ENCODE measurements around the gene SHF. TPM values are rescaled to one million over a fixed set of nuclear protein-coding genes. Genes with fewer than 3 reads are reported as not detected.

The SHF gene
- total and polyA plus RNA-seq, 2 experiments from 2014 or later: 0.32 to 0.93 TPM

- H3K4me3 ChIP-seq: no peak overlapping the region
- H3K27ac ChIP-seq: no peak overlapping the region
- H3K9me3 ChIP-seq (ENCODE audit: low read depth): no peaks in the 10 kb centered on the region
- no peak for TF ChIP-seq EZH2phosphoT487 (IDR thresholded peaks at IDR 0.05; ENCODE audit: insufficient read depth, low read depth)
- TF ChIP-seq EZH2 (IDR thresholded peaks at IDR 0.05; ENCODE audit: insufficient read depth, poor library complexity, severe bottlenecking): no peak
- 60 to 61% methylated on average over 11 of the region's 11 CpGs for WGBS, 2 experiments (ENCODE audit: low coverage in 1 of 2, low lambda C conversion rate in 2 of 2, missing lambda C conversion rate in 2 of 2)
- H3F3A ChIP-seq (ENCODE audit: insufficient read depth): no peaks in the 10 kb centered on the region
- no peaks in the 10 kb centered on the region for H3K36me3 ChIP-seq (ENCODE audit: low read depth)
- in situ Hi-C loops (cut with MboI): no loop called here
- no peak for DNase-seq
- H4K20me1 ChIP-seq (ENCODE audit: insufficient read depth): no peaks in the 10 kb centered on the region
- no peak overlapping the region for H2AFZ ChIP-seq
- no peaks in the 10 kb centered on the region; the same call in 1 of the 2 replicates for H3K27me3 ChIP-seq (replicated peaks; ENCODE audit: insufficient read depth)
- H3K9me2 ChIP-seq (ENCODE audit: insufficient read depth): no peaks in the 10 kb centered on the region
- H3K4me2 ChIP-seq (ENCODE audit: unreplicated experiment): no peak overlapping the region
- no peaks in the 10 kb centered on the region for H3K79me2 ChIP-seq (ENCODE audit: insufficient read depth)
- H3K4me1 ChIP-seq (ENCODE audit: insufficient read depth): no peaks in the 10 kb centered on the region
- H3K9ac ChIP-seq: no peak overlapping the region
Measured at GRCh38 chr15:45225506-45226273, 37.9 kb upstream of the SHF start.

- no peak for DNase-seq
- Histone ChIP-seq H3K9ac (no peak overlapping the region), H3K9me3 (ENCODE audit: low read depth) (no peaks in the 10 kb centered on the region), H3K4me2 (ENCODE audit: unreplicated experiment) (no peak overlapping the region), H3K4me1 (ENCODE audit: insufficient read depth) (no peaks in the 10 kb centered on the region), H3K9me2 (ENCODE audit: insufficient read depth) (no peaks in the 10 kb centered on the region), H3K36me3 (ENCODE audit: low read depth) (no peaks in the 10 kb centered on the region), H3K4me3 (no peak overlapping the region), H2AFZ (no peak overlapping the region), H3F3A (ENCODE audit: insufficient read depth) (no peaks in the 10 kb centered on the region), H3K27me3 (replicated peaks; ENCODE audit: insufficient read depth) (no peaks in the 10 kb centered on the region; the same call in 1 of the 2 replicates), H3K79me2 (ENCODE audit: insufficient read depth) (no peaks in the 10 kb centered on the region), H4K20me1 (ENCODE audit: insufficient read depth) (no peaks in the 10 kb centered on the region), H3K27ac (no peak overlapping the region)
- WGBS, 2 experiments (ENCODE audit: low coverage in 1 of 2, low lambda C conversion rate in 2 of 2, missing lambda C conversion rate in 2 of 2): 29 to 39% methylated on average over 5 of the region's 5 CpGs
- TF ChIP-seq EZH2 (IDR thresholded peaks at IDR 0.05; ENCODE audit: insufficient read depth, poor library complexity, severe bottlenecking) (no peak), EZH2phosphoT487 (IDR thresholded peaks at IDR 0.05; ENCODE audit: insufficient read depth, low read depth) (no peak)
- in situ Hi-C loops (cut with MboI): no loop called here
Measured at GRCh38 chr15:45224621-45225217, 37.0 kb upstream of the SHF start.

GRCh38 chr15:45221967-45222366 lies 34.2 kb upstream of the SHF start:
- 30 to 37% methylated on average over 4 of the region's 4 CpGs for WGBS, 2 experiments (ENCODE audit: low coverage in 1 of 2, low lambda C conversion rate in 2 of 2, missing lambda C conversion rate in 2 of 2)
- no peak overlapping the region for H3K9ac ChIP-seq
- H3K27me3 ChIP-seq (replicated peaks; ENCODE audit: insufficient read depth): no peaks in the 10 kb centered on the region; the same call in 1 of the 2 replicates
- no peaks in the 10 kb centered on the region for H3K4me1 ChIP-seq (ENCODE audit: insufficient read depth)
- no peaks in the 10 kb centered on the region for H4K20me1 ChIP-seq (ENCODE audit: insufficient read depth)
- no peak overlapping the region for H3K4me3 ChIP-seq
- H3K9me3 ChIP-seq (ENCODE audit: low read depth): no peaks in the 10 kb centered on the region
- H3K9me2 ChIP-seq (ENCODE audit: insufficient read depth): no peaks in the 10 kb centered on the region
- no peaks in the 10 kb centered on the region for H3K36me3 ChIP-seq (ENCODE audit: low read depth)
- TF ChIP-seq EZH2 (IDR thresholded peaks at IDR 0.05; ENCODE audit: insufficient read depth, poor library complexity, severe bottlenecking) (no peak), EZH2phosphoT487 (IDR thresholded peaks at IDR 0.05; ENCODE audit: insufficient read depth, low read depth) (no peak)
- no peaks in the 10 kb centered on the region for H3K79me2 ChIP-seq (ENCODE audit: insufficient read depth)
- H3K4me2 ChIP-seq (ENCODE audit: unreplicated experiment): no peak overlapping the region
- H2AFZ ChIP-seq: no peak overlapping the region
- in situ Hi-C loops (cut with MboI): no loop called here
- DNase-seq: no peak
- no peaks in the 10 kb centered on the region for H3F3A ChIP-seq (ENCODE audit: insufficient read depth)
- no peak overlapping the region for H3K27ac ChIP-seq

- Histone ChIP-seq H3K4me2 (ENCODE audit: unreplicated experiment) (no peak overlapping the region), H3K79me2 (ENCODE audit: insufficient read depth) (no peaks in the 10 kb centered on the region), H3K27me3 (replicated peaks; ENCODE audit: insufficient read depth) (no peaks in the 10 kb centered on the region; the same call in 1 of the 2 replicates), H3K4me1 (ENCODE audit: insufficient read depth) (no peaks in the 10 kb centered on the region), H3K27ac (no peak overlapping the region), H3K36me3 (ENCODE audit: low read depth) (no peaks in the 10 kb centered on the region), H3K9ac (no peak overlapping the region), H3K9me3 (ENCODE audit: low read depth) (no peaks in the 10 kb centered on the region), H2AFZ (no peak overlapping the region), H4K20me1 (ENCODE audit: insufficient read depth) (no peaks in the 10 kb centered on the region), H3F3A (ENCODE audit: insufficient read depth) (no peaks in the 10 kb centered on the region), H3K4me3 (no peak overlapping the region), H3K9me2 (ENCODE audit: insufficient read depth) (no peaks in the 10 kb centered on the region)
- no peak for TF ChIP-seq EZH2phosphoT487 (IDR thresholded peaks at IDR 0.05; ENCODE audit: insufficient read depth, low read depth)
- TF ChIP-seq EZH2 (IDR thresholded peaks at IDR 0.05; ENCODE audit: insufficient read depth, poor library complexity, severe bottlenecking): no peak
- in situ Hi-C loops (cut with MboI): no loop called here
- 65 to 76% methylated on average over 2 of the region's 2 CpGs for WGBS, 2 experiments (ENCODE audit: low coverage in 1 of 2, low lambda C conversion rate in 2 of 2, missing lambda C conversion rate in 2 of 2)
- no peak for DNase-seq
Measured at GRCh38 chr15:45221053-45221599, 33.4 kb upstream of the SHF start.
